Kidney epithelial cell (primary cell): ENCODE measurements around the gene MIDN. TPM values are rescaled to one million over a fixed set of nuclear protein-coding genes. Genes with fewer than 3 reads are reported as not detected.

Experiments
- DNase-seq: peaks from one replicate; pipeline ENCODE4 v3.0.0-alpha.2; 2010; ENCODE audit warnings: low read depth
- H3K27me3 ChIP-seq: 2 replicates; pipeline ENCODE4 v1.6.0; 2011; ENCODE audit warnings: low read length; ENCODE audit not compliant: control insufficient read depth, insufficient read depth
- H3K36me3 ChIP-seq: 2 replicates; pipeline ENCODE4 v1.5.1; 2011; ENCODE audit warnings: low read length; ENCODE audit not compliant: control insufficient read depth, insufficient read depth
- H3K4me3 ChIP-seq: 2 replicates; pipeline ENCODE4 v1.5.1; 2011; ENCODE audit warnings: low read depth, mild to moderate bottlenecking, control low read depth, low read length
- total RNA-seq: library from RNA; depleted of rRNA; stranded (reverse); fragments of >200 nt; gene quantifications from 2 replicates; pipeline ENCODE4 v1.2.3, GENCODE V29; 2015
- TF ChIP-seq, protein P1 (sequence below): IDR thresholded peaks from 2 replicates; pipeline ENCODE4 v1.5.1; 2011; ENCODE audit warnings: mild to moderate bottlenecking, moderate library complexity, low read length, control low read depth, inconsistent platforms; ENCODE audit not compliant: insufficient read depth, poor library complexity, severe bottlenecking

Gene MIDN
- total RNA-seq, 1 donor from 2014 or later = 69.4 TPM

DNA sequence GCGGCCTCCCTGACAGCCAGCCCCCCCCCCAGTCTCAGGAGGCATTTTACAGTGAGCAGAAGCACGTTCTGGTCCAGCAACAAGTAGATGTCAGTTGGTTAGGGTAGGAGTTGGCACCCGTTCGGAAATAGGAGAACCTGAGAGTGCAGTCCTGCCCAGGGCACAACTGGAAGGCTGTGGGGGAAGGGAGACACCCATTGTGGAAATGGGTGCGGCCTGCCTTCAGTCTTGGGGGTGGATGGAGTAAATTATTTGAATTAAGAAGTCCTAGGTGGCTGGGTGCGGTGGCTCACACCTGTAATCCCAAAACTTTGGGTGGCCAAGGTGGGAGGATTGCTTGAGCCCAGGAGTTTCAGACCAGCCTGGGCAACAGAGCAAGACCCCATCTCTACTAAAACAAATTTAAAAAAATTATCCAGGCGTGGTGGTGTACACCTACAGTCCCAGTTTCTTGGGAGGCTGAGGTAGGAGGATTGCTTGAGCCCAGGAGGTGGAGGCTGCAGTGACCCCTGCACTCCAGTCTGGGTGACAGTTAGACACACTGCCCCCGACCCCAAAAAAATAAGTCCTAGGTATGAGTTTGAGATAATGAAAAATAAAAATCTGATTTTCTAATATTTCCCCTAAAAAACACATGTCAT, 21.9 kb downstream of the MIDN start:
- H3K27me3 ChIP-seq = no peaks in the 10 kb centered on the region
- TF ChIP-seq, protein P1, sequence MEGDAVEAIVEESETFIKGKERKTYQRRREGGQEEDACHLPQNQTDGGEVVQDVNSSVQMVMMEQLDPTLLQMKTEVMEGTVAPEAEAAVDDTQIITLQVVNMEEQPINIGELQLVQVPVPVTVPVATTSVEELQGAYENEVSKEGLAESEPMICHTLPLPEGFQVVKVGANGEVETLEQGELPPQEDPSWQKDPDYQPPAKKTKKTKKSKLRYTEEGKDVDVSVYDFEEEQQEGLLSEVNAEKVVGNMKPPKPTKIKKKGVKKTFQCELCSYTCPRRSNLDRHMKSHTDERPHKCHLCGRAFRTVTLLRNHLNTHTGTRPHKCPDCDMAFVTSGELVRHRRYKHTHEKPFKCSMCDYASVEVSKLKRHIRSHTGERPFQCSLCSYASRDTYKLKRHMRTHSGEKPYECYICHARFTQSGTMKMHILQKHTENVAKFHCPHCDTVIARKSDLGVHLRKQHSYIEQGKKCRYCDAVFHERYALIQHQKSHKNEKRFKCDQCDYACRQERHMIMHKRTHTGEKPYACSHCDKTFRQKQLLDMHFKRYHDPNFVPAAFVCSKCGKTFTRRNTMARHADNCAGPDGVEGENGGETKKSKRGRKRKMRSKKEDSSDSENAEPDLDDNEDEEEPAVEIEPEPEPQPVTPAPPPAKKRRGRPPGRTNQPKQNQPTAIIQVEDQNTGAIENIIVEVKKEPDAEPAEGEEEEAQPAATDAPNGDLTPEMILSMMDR = no peak
- H3K4me3 ChIP-seq = peak overlapping the region; percentile 51
- peaks cover 7% of the 10 kb centered on the region for H3K36me3 ChIP-seq
- DNase-seq = no peak

DNA sequence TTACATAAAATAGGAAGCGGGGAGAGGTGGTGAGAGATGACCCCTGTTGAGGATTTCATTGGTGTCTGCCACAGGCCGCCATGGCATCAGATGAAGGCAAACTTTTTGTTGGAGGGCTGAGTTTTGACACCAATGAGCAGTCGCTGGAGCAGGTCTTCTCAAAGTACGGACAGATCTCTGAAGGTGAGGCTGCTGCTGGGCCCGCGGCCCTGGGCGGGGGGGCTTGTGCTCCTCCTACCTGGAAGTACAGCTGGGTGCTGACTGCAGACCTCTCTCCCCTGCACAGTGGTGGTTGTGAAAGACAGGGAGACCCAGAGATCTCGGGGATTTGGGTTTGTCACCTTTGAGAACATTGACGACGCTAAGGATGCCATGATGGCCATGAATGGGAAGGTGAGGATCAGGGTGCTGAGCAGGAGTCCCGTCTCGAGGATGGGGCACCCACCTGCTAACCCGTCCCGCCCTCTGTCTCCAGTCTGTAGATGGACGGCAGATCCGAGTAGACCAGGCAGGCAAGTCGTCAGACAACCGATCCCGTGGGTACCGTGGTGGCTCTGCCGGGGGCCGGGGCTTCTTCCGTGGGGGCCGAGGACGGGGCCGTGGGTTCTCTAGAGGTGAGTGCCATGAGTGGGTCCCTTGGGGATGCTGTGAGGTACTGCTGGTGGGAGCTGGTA, 22.6 kb downstream of the MIDN start:
- TF ChIP-seq, protein P1 = no peak
- peaks cover 7% of the 10 kb centered on the region for H3K36me3 ChIP-seq
- H3K4me3 ChIP-seq = peak overlapping the region; percentile 2

DNA sequence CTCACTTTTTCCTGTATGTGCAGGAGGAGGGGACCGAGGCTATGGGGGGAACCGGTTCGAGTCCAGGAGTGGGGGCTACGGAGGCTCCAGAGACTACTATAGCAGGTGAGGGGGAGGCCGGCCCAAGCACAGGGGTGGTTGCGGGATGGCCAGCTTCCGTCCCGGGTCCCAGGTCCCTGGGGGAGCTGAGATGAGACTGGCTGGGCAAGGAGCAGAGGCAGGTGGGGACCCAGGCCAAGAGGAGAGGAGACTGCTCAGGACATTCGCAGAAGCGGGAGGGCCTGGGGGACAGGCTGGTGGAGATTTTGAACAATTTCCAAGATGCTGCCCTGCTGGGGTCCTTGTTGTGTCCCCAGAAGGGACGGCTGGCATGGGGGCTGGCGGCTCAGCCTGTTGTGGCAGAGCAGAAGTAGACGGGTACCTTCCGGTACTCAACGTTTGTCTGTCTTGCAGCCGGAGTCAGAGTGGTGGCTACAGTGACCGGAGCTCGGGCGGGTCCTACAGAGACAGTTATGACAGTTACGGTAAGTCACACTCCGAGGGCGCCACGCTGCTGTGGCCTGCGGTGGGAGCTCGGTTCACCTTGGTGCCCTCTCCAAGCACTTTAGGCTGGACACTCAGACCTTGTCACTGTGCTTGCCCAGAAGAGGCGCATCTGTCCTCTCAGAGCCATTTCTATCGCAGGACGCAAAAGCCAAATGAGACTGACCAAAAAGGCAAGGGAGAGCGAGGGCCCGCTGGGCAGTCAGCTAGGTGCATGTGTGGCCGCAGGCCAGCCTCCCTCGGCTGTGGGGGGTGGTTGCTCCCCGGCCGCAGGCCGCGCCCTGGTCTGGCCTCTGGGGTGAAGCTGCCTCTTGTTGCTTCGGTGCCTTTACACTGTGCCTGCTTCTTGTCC, 23.4 kb downstream of the MIDN start:
- H3K36me3 ChIP-seq = peaks cover 7% of the 10 kb centered on the region
- DNase-seq = no peak
- H3K4me3 ChIP-seq = no peak overlapping the region
- no peaks in the 10 kb centered on the region for H3K27me3 ChIP-seq
- TF ChIP-seq, protein P1 = no peak

More for the DNA sequence above, 22.6 kb downstream of the MIDN start:
- DNase-seq = no peak
- no peaks in the 10 kb centered on the region for H3K27me3 ChIP-seq

DNA sequence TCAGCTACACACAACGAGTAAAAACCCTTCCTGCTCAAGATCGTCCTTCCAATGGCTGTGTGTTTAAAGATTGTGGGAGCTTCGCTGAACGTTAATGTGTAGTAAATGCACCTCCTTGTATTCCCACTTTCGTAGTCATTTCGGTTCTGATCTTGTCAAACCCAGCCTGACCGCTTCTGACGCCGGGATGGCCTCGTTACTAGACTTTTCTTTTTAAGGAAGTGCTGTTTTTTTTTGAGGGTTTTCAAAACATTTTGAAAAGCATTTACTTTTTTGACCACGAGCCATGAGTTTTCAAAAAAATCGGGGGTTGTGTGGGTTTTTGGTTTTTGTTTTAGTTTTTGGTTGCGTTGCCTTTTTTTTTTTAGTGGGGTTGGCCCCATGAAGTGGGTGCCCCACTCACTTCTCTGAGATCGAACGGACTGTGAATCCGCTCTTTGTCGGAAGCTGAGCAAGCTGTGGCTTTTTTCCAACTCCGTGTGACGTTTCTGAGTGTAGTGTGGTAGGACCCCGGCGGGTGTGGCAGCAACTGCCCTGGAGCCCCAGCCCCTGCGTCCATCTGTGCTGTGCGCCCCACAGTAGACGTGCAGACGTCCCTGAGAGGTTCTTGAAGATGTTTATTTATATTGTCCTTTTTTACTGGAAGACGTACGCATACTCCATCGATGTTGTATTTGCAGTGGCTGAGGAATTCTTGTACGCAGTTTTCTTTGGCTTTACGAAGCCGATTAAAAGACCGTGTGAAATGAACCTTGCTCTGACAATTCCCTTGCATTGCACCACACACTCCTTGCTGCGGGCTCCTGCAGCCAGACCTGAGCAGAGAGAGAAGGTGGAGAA, 24.3 kb downstream of the MIDN start:
- TF ChIP-seq, protein P1 = no peak
- no peaks in the 10 kb centered on the region for H3K27me3 ChIP-seq
- peaks cover 7% of the 10 kb centered on the region for H3K36me3 ChIP-seq
- H3K4me3 ChIP-seq = no peak overlapping the region
- no peak for DNase-seq

DNA sequence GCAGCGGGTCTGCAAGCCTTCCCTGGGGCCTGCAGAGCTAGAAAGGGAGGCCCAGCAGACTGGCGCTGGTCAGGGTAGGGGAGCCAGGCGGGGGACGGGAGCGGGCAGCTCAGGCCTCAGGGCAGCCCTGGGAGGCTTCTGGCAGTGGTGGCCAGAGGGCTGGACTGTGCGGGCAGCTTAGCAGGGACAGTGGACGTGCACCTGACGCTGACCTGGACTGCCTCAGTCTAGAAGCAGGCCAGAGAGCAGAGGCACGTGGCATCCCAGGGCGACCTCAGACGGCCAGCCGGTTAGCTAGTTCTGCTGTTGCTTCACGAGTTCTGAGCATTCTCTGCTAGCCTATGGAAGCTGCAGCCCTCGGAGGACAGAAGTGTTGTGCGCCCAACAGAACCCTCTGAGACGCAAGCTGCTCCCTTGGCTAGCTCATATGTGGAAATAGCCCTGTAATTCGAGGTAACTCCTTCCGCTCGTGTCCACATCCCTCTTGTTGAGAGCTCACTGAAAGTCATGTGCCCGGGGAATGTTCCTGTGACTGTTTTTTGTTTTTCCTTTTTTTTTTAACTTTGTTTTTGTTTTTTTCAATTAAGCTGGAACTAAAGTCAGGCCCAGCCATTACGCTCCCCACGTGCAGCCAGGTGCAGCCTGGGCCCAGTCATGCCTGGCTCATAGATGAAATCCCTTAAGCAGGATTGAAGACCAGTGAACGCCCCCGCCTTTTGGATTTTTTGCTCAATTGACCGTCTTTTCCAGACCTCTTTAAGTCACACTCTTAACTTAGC, 25.1 kb downstream of the MIDN start:
- peaks cover 7% of the 10 kb centered on the region for H3K36me3 ChIP-seq
- H3K4me3 ChIP-seq = no peak overlapping the region
- no peaks in the 10 kb centered on the region for H3K27me3 ChIP-seq
- DNase-seq = no peak
- TF ChIP-seq, protein P1 = no peak
